ENCODE results near the gene SIRT3. TPM values are rescaled to one million over a fixed set of nuclear protein-coding genes. Genes with fewer than 3 reads are reported as not detected.

Gene SIRT3
- total RNA-seq, 1 experiment from 2014 or later = 13.9 TPM

GRCh38 chr11:215581-216037 is 20.5 kb downstream of the SIRT3 start:
- H3K27ac ChIP-seq (ENCODE audit: insufficient read length, low read depth, low read length) = no peak overlapping the region
- no peak overlapping the region for H3K56ac ChIP-seq (ENCODE audit: insufficient read length, low read depth, low read length)
- no peak overlapping the region for H4K91ac ChIP-seq (ENCODE audit: insufficient read length, low read depth, low read length)
- no peak overlapping the region for H2BK15ac ChIP-seq (ENCODE audit: low read depth, low read length)
- no peak overlapping the region for H3K4me2 ChIP-seq (ENCODE audit: insufficient read depth, insufficient read length, low read length)
- no peaks in the 10 kb centered on the region for H4K20me1 ChIP-seq (ENCODE audit: control insufficient read depth, insufficient read depth, insufficient read length)
- no peaks in the 10 kb centered on the region for H3K27me3 ChIP-seq (ENCODE audit: insufficient read depth, low read length)
- Mint-ChIP-seq H3K9me3 (no peaks in the 10 kb centered on the region), H3K27me3 (ENCODE audit: low read depth) (no peaks in the 10 kb centered on the region), H3K27ac (peak overlapping the region in 1 of 3 experiments; percentile 78; a peak in 3 of 7 replicates), H3K4me1 (no peaks in the 10 kb centered on the region), H3K4me3 (no peak overlapping the region), H3K36me3 (ENCODE audit: insufficient read depth in 1 of 3, low read depth in 3 of 3) (peaks cover 22 to 64% (median 55%) of the 10 kb centered on the region in 3 experiments)
- no peak overlapping the region for H2AK5ac ChIP-seq (ENCODE audit: insufficient read length, low read length)
- H3K9ac ChIP-seq (ENCODE audit: extremely low read depth, insufficient read length, low read length) = no peak overlapping the region
- no peak overlapping the region for H3K4ac ChIP-seq (ENCODE audit: low read depth, low read length)
- H3K4me1 ChIP-seq (ENCODE audit: insufficient read depth, low read length) = no peaks in the 10 kb centered on the region
- H3K18ac ChIP-seq (ENCODE audit: insufficient read length, low read depth, low read length) = no peak overlapping the region
- H2BK120ac ChIP-seq (ENCODE audit: low read depth, low read length, poor library complexity, severe bottlenecking) = no peak overlapping the region
- no peaks in the 10 kb centered on the region for H3K79me1 ChIP-seq (ENCODE audit: insufficient read depth, low read depth, low read length, poor library complexity, severe bottlenecking)
- H2BK12ac ChIP-seq (ENCODE audit: insufficient read length, low read depth, low read length) = no peak overlapping the region
- no peaks in the 10 kb centered on the region for H3K9me3 ChIP-seq (ENCODE audit: control insufficient read depth, low read depth, low read length)
- no peak for TF ChIP-seq CTCF (conservative IDR thresholded peaks at IDR 0.05)
- H3K14ac ChIP-seq (ENCODE audit: insufficient read depth, low read length) = no peak overlapping the region
- no CpG with 5 or more reads among the region's 4 CpGs for WGBS (ENCODE audit: extremely low coverage, insufficient read length, low lambda C conversion rate)
- no peak overlapping the region for H2BK20ac ChIP-seq (ENCODE audit: low read depth, low read length, poor library complexity, severe bottlenecking)
- no peaks in the 10 kb centered on the region for H3K79me2 ChIP-seq (ENCODE audit: insufficient read depth, low read length)
- H4K8ac ChIP-seq (replicated peaks; ENCODE audit: insufficient read length, low read depth, low read length) = no peak overlapping the region
- no peak overlapping the region for H2AFZ ChIP-seq (ENCODE audit: low read length)
- H2BK5ac ChIP-seq (ENCODE audit: insufficient read length, low read length) = no peak overlapping the region
- DNase-seq = peak; percentile 22
- H3K23me2 ChIP-seq (ENCODE audit: insufficient read length, low read depth, low read length, poor library complexity, severe bottlenecking) = no peaks in the 10 kb centered on the region
- H4K5ac ChIP-seq (ENCODE audit: insufficient read length, low read depth, low read length) = no peak overlapping the region
- no peak overlapping the region for H3K23ac ChIP-seq (ENCODE audit: insufficient read length, low read depth, low read length)
- H3T11ph ChIP-seq (ENCODE audit: low read length) = no peak overlapping the region

Measured in H9 (cell line).